ENCODE data around the gene SLC2A11. TPM values are rescaled to one million over a fixed set of nuclear protein-coding genes. Genes with fewer than 3 reads are reported as not detected.

The SLC2A11 gene, protein sequence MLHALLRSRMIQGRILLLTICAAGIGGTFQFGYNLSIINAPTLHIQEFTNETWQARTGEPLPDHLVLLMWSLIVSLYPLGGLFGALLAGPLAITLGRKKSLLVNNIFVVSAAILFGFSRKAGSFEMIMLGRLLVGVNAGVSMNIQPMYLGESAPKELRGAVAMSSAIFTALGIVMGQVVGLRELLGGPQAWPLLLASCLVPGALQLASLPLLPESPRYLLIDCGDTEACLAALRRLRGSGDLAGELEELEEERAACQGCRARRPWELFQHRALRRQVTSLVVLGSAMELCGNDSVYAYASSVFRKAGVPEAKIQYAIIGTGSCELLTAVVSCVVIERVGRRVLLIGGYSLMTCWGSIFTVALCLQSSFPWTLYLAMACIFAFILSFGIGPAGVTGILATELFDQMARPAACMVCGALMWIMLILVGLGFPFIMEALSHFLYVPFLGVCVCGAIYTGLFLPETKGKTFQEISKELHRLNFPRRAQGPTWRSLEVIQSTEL
- 52.4 TPM for total RNA-seq (ENCODE audit: unreplicated experiment)
- long read RNA-seq, partial matches to known transcripts, result 0 of 2 reads
- long read RNA-seq, other reads (novel, unspliced or antisense), result 1 of 2 reads

- peak within 1 kb of the TSS; percentile 92 for H3K4me3 Mint-ChIP-seq (ENCODE audit: unreplicated experiment)
- DNase-seq, result peak; percentile 99
- H3K36me3 Mint-ChIP-seq (ENCODE audit: unreplicated experiment), result no peaks in the 10 kb centered on the region
- H3K27ac Mint-ChIP-seq (ENCODE audit: unreplicated experiment), result peak within 1 kb of the TSS; percentile 94
- TF ChIP-seq, protein P1, sequence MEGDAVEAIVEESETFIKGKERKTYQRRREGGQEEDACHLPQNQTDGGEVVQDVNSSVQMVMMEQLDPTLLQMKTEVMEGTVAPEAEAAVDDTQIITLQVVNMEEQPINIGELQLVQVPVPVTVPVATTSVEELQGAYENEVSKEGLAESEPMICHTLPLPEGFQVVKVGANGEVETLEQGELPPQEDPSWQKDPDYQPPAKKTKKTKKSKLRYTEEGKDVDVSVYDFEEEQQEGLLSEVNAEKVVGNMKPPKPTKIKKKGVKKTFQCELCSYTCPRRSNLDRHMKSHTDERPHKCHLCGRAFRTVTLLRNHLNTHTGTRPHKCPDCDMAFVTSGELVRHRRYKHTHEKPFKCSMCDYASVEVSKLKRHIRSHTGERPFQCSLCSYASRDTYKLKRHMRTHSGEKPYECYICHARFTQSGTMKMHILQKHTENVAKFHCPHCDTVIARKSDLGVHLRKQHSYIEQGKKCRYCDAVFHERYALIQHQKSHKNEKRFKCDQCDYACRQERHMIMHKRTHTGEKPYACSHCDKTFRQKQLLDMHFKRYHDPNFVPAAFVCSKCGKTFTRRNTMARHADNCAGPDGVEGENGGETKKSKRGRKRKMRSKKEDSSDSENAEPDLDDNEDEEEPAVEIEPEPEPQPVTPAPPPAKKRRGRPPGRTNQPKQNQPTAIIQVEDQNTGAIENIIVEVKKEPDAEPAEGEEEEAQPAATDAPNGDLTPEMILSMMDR (IDR thresholded peaks at IDR 0.05; ENCODE audit: partially characterized antibody, unreplicated experiment), result peak; percentile 25
- peaks cover 14% of the 10 kb centered on the region for H3K4me1 Mint-ChIP-seq (ENCODE audit: low read depth, unreplicated experiment)
- peaks cover 18% of the 10 kb centered on the region for H3K9me3 Mint-ChIP-seq (ENCODE audit: unreplicated experiment)
- H3K27me3 Mint-ChIP-seq (ENCODE audit: unreplicated experiment), result peaks cover 5% of the 10 kb centered on the region
These were observed at the start of gene SLC2A11 for GRCh38 chr22:23857606-23858483. TSS of gene SLC2A11 (plus strand) at chr22:23857875. CDS start at chr22:23858000, 125 bp downstream.

DNA sequence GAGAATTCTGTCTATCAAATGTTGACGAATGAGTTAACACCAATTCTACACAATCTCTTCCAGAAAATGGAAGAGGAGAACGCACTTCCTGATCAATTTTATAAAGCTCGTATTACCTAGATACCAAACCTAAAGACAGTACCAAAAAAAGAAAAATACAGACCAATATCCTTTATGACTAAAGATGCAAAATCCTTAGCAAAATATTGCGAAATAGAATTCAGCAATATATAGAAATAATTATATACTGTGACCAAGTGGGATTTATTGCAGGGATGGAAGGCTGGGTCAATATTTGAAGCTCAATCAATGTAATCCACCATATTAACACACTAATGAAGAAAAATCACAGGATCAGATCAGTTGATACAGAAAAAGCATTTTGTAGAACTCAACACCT lies 45.3 kb upstream of the SLC2A11 start:
- Mint-ChIP-seq H3K27me3 (ENCODE audit: unreplicated experiment) (peaks cover 5% of the 10 kb centered on the region), H3K4me1 (ENCODE audit: low read depth, unreplicated experiment) (peaks cover 18% of the 10 kb centered on the region), H3K9me3 (ENCODE audit: unreplicated experiment) (peaks cover 4% of the 10 kb centered on the region), H3K4me3 (ENCODE audit: unreplicated experiment) (no peak overlapping the region), H3K36me3 (ENCODE audit: unreplicated experiment) (peaks cover 8% of the 10 kb centered on the region), H3K27ac (ENCODE audit: unreplicated experiment) (no peak overlapping the region)
- TF ChIP-seq, protein P1 (IDR thresholded peaks at IDR 0.05; ENCODE audit: partially characterized antibody, unreplicated experiment), result no peak
- no peak for DNase-seq

DNA sequence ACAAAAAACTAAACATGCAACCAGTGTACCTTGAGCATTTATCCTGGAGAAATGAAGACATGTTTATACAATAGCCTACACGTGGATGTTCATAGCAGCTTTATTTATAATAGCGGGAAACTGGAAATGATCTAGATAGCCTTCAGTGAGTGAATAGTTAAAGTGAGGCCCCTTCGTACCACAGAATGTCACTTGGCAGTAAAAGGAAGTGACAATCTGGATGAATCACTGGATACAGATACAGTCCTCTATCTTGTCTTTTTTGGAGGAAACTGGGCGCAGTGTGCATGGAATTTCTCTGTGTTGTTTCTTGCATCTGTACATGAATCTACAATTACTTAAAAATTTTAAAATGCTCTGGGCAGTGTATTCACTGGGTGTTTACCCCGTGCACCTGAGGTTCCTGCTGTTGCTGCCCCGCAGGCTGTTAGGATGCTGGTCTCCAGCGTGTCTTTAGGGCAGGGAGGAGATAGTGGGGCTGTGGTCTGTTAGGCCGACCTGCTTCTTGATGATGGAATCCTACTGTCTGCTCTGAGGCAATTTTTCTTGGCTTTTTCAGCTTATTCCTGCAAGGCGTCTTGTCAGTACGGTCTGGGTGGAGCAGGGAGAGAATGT lies 42.0 kb upstream of the SLC2A11 start:
- peaks cover 24% of the 10 kb centered on the region for H3K4me1 Mint-ChIP-seq (ENCODE audit: low read depth, unreplicated experiment)
- peak overlapping the region; percentile 95 for H3K27ac Mint-ChIP-seq (ENCODE audit: unreplicated experiment)
- H3K36me3 Mint-ChIP-seq (ENCODE audit: unreplicated experiment), result peaks cover 5% of the 10 kb centered on the region
- no peak for DNase-seq
- TF ChIP-seq, protein P1 (IDR thresholded peaks at IDR 0.05; ENCODE audit: partially characterized antibody, unreplicated experiment), result no peak
- H3K27me3 Mint-ChIP-seq (ENCODE audit: unreplicated experiment), result peaks cover 6% of the 10 kb centered on the region
- peak overlapping the region; percentile 30 for H3K4me3 Mint-ChIP-seq (ENCODE audit: unreplicated experiment)
- peaks cover 4% of the 10 kb centered on the region for H3K9me3 Mint-ChIP-seq (ENCODE audit: unreplicated experiment)

DNA sequence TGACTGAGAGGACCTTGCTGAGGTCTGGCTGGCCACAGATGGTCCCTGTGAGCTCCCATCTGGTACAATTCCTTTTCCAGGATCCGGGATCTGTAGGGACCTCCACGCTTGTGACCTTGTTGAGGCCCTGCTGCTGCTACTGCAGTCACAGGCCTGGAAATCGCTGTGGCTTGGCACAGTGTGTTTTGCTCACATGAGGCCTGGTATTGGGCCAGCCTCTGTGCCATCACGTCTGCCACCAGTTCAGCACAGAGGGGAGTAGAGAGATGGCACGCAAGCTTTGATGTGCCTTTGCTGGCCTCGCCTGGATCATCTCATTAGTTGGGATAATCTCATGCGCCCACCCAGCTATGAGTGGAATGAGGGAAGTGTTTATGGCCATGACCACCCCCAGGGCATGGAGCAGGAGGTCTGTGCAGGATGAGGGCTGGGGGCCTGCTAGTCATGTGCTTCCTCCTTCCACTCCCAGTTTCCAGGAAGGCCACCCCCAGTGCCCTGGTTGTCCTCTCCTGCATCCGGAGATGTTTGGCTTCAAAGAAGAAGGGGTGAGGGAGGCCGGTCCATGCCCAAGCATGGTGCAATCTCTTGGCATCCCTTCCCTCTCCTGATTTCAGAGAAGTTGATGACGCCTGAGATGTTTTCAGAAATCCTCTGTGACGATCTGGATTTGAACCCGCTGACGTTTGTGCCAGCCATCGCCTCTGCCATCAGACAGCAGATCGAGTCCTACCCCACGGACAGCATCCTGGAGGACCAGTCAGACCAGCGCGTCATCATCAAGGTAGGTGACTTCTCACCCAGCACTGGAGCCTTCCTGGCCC lies 41.3 kb upstream of the SLC2A11 start:
- Mint-ChIP-seq H3K9me3 (ENCODE audit: unreplicated experiment) (peaks cover 4% of the 10 kb centered on the region), H3K27me3 (ENCODE audit: unreplicated experiment) (peaks cover 6% of the 10 kb centered on the region), H3K4me1 (ENCODE audit: low read depth, unreplicated experiment) (peaks cover 24% of the 10 kb centered on the region), H3K36me3 (ENCODE audit: unreplicated experiment) (no peaks in the 10 kb centered on the region), H3K4me3 (ENCODE audit: unreplicated experiment) (peak overlapping the region; percentile 30), H3K27ac (ENCODE audit: unreplicated experiment) (peak overlapping the region; percentile 95)
- peak; percentile 44 for DNase-seq
- TF ChIP-seq, protein P1 (IDR thresholded peaks at IDR 0.05; ENCODE audit: partially characterized antibody, unreplicated experiment), result no peak

All from glutamatergic neuron (in vitro differentiated cells).